GM23338 (cell line): ENCODE data around the gene PACSIN3.

Source experiments
- CTCF ChIP-seq, 2 experiments: fragments of 200-600 bp in 1 of 2; sonication (generic) in 1 of 2; conservative IDR thresholded peaks; 2 replicates each; pipeline versions ENCODE4 v1.5.1 to v1.6.1; 2016 to 2017; ENCODE audit warnings: antibody characterized with exemption in 2 of 2, low read depth in 2 of 2, mild to moderate bottlenecking in 2 of 2, moderate library complexity in 1 of 2
- REST ChIP-seq: IDR thresholded peaks from one replicate; pipeline ENCODE4 v1.6.1; 2018; ENCODE audit warnings: antibody characterized with exemption; ENCODE audit not compliant: unreplicated experiment

GRCh38 chr11:47207459-47207858, 21.2 kb upstream of the PACSIN3 start:
- TF ChIP-seq CTCF (conservative IDR thresholded peaks at IDR 0.05; ENCODE audit: low read depth in 2 of 2) = no peak
- no peak for TF ChIP-seq REST
